Measurements from ENCODE around the gene RAN. TPM values are rescaled to one million over a fixed set of nuclear protein-coding genes. Genes with fewer than 3 reads are reported as not detected.

Gene RAN
- total and polyA plus RNA-seq, 9 of the 15 experiments (the other 6 are each of a cell fraction or from before 2014, with no cell fraction given), result 1,687 to 3,820 (median 2,300) TPM

DNA sequence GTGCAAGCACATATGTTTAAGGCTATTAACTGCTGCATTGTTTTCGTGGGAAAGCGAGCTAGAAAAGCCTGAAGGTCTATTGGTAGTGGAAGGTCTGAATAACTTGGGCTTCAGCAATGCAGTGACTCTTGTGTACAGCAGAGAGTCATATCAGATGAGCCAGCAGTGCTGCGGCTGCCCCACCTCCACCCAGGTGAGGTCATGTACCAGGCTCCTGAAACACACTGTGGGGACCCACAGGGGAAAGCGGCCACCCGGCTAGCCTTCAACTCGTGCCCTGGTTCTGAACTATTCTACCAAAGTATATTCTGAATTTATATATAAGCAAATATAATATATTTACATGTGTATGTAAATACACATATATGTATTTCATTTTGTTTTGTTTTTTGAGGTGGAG lies 12.7 kb upstream of the RAN start (continued):
- TF ChIP-seq, protein P1, sequence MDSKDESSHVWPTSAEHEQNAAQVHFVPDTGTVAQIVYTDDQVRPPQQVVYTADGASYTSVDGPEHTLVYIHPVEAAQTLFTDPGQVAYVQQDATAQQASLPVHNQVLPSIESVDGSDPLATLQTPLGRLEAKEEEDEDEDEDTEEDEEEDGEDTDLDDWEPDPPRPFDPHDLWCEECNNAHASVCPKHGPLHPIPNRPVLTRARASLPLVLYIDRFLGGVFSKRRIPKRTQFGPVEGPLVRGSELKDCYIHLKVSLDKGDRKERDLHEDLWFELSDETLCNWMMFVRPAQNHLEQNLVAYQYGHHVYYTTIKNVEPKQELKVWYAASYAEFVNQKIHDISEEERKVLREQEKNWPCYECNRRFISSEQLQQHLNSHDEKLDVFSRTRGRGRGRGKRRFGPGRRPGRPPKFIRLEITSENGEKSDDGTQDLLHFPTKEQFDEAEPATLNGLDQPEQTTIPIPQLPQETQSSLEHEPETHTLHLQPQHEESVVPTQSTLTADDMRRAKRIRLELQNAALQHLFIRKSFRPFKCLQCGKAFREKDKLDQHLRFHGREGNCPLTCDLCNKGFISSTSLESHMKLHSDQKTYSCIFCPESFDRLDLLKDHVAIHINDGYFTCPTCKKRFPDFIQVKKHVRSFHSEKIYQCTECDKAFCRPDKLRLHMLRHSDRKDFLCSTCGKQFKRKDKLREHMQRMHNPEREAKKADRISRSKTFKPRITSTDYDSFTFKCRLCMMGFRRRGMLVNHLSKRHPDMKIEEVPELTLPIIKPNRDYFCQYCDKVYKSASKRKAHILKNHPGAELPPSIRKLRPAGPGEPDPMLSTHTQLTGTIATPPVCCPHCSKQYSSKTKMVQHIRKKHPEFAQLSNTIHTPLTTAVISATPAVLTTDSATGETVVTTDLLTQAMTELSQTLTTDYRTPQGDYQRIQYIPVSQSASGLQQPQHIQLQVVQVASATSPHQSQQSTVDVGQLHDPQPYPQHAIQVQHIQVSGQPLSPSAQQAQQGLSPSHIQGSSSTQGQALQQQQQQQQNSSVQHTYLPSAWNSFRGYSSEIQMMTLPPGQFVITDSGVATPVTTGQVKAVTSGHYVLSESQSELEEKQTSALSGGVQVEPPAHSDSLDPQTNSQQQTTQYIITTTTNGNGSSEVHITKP (IDR thresholded peaks at IDR 0.05; ENCODE audit: partially characterized antibody), result peak; percentile 85
- TF ChIP-seq TEAD4 (IDR thresholded peaks at IDR 0.05; ENCODE audit: low read length) (peak; percentile 37; the same call in 1 of the 2 replicates), TEAD4 (CRISPR knock-in tag; IDR thresholded peaks at IDR 0.05; ENCODE audit: borderline replicate concordance) (no peak), JUND (IDR thresholded peaks at IDR 0.05; ENCODE audit: borderline replicate concordance, low read depth, low read length) (peak; percentile 88), JUND (tag; IDR thresholded peaks at IDR 0.05; ENCODE audit: borderline replicate concordance, low read depth, low read length) (peak; percentile 85; the same call in 2 of the 3 replicates), RFX1 (IDR thresholded peaks at IDR 0.05) (no peak), ZNF780A (CRISPR knock-in tag; IDR thresholded peaks at IDR 0.05) (no peak), TRIM24 (IDR thresholded peaks at IDR 0.05) (peak in 1 of 2 experiments; percentile 47; a peak in 1 of 4 replicates), CREM (IDR thresholded peaks at IDR 0.05; ENCODE audit: low read depth) (peak; percentile 51), RCOR1 (IDR thresholded peaks at IDR 0.05; ENCODE audit: borderline replicate concordance in 1 of 2, low read depth in 2 of 2, low read length in 2 of 2) (0 out of 4 replicates have a peak, but pooled peaks of 1 of the 2 experiments have one; percentile 22), FOXA3 (CRISPR knock-in tag; conservative IDR thresholded peaks at IDR 0.05 in 1 of 2, IDR thresholded peaks at IDR 0.05 in 1 of 2) (peak in 1 of 2 experiments; percentile 86; a peak in 2 of 4 replicates), NELFE (IDR thresholded peaks at IDR 0.05; ENCODE audit: insufficient read depth, insufficient read length) (no peak), SIX5 (IDR thresholded peaks at IDR 0.05; ENCODE audit: borderline replicate concordance in 1 of 2, insufficient read depth in 1 of 2, low read depth in 1 of 2, low read length in 2 of 2) (no peak), CBFA2T3 (IDR thresholded peaks at IDR 0.05) (peak; percentile 58), TAL1 (IDR thresholded peaks at IDR 0.05) (peak; percentile 17; the same call in 1 of the 2 replicates), ATF7 (IDR thresholded peaks at IDR 0.05) (peak; percentile 88), CBX3 (IDR thresholded peaks at IDR 0.05; ENCODE audit: borderline replicate concordance in 1 of 2, low read length in 2 of 2) (peak in 1 of 2 experiments; percentile 33; a peak in 1 of 3 replicates), GATA2 (CRISPR knock-in tag; IDR thresholded peaks at IDR 0.05) (peak; percentile 54), SMARCE1 (IDR thresholded peaks at IDR 0.05) (peak; percentile 47)
- TF ChIP-seq, protein P2, sequence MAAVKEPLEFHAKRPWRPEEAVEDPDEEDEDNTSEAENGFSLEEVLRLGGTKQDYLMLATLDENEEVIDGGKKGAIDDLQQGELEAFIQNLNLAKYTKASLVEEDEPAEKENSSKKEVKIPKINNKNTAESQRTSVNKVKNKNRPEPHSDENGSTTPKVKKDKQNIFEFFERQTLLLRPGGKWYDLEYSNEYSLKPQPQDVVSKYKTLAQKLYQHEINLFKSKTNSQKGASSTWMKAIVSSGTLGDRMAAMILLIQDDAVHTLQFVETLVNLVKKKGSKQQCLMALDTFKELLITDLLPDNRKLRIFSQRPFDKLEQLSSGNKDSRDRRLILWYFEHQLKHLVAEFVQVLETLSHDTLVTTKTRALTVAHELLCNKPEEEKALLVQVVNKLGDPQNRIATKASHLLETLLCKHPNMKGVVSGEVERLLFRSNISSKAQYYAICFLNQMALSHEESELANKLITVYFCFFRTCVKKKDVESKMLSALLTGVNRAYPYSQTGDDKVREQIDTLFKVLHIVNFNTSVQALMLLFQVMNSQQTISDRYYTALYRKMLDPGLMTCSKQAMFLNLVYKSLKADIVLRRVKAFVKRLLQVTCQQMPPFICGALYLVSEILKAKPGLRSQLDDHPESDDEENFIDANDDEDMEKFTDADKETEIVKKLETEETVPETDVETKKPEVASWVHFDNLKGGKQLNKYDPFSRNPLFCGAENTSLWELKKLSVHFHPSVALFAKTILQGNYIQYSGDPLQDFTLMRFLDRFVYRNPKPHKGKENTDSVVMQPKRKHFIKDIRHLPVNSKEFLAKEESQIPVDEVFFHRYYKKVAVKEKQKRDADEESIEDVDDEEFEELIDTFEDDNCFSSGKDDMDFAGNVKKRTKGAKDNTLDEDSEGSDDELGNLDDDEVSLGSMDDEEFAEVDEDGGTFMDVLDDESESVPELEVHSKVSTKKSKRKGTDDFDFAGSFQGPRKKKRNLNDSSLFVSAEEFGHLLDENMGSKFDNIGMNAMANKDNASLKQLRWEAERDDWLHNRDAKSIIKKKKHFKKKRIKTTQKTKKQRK (IDR thresholded peaks at IDR 0.05; ENCODE audit: borderline replicate concordance, low read depth, low read length), result no peak
- TF ChIP-seq, protein P3, sequence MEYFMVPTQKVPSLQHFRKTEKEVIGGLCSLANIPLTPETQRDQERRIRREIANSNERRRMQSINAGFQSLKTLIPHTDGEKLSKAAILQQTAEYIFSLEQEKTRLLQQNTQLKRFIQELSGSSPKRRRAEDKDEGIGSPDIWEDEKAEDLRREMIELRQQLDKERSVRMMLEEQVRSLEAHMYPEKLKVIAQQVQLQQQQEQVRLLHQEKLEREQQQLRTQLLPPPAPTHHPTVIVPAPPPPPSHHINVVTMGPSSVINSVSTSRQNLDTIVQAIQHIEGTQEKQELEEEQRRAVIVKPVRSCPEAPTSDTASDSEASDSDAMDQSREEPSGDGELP (CRISPR knock-in tag; IDR thresholded peaks at IDR 0.05; ENCODE audit: borderline replicate concordance), result peak; percentile 46; the same call in 1 of the 2 replicates

Data from K562 (cell line).